GM12874 (cell line): ENCODE results near the gene SNED1.

ENCODE experiments used
- TF ChIP-seq, protein P1 (sequence below): IDR thresholded peaks from 2 replicates; pipeline ENCODE4 v1.5.1; 2011; ENCODE audit warnings: low read depth, mild to moderate bottlenecking, control low read depth, low read length, moderate library complexity; ENCODE audit not compliant: insufficient read depth

The SNED1 gene

DNA sequence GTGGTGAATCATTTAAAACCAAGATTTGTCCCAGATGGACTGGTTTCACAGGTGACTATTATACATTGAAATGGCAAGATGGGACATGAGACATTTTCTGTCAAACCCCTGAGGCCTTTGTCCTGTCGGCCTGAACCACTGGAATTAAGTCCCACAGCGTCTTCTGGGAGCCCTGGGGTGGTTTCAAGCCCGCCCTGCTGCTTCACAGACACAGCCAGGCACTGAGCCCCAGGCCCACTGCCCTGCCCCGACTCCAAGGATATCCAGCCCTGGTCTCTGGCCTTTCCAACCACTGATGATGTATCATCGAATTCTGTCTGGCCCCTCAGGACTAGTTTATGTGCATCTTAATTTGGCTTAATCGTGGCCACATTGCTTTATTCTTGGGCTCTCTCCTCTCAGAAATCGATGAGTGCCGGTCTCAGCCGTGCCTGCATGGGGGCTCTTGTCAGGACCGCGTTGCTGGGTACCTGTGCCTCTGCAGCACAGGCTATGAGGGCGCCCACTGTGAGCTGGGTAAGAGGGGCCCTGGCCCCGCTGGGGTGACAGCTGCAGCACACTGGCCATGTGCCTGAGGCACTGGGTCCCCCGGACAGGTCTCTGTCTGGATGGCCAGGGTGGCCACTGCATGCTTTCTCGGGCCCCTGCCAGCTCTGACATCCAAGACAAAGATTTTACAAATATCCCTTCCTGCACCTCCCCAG, 64.1 kb downstream of the SNED1 start:
- TF ChIP-seq, protein P1, sequence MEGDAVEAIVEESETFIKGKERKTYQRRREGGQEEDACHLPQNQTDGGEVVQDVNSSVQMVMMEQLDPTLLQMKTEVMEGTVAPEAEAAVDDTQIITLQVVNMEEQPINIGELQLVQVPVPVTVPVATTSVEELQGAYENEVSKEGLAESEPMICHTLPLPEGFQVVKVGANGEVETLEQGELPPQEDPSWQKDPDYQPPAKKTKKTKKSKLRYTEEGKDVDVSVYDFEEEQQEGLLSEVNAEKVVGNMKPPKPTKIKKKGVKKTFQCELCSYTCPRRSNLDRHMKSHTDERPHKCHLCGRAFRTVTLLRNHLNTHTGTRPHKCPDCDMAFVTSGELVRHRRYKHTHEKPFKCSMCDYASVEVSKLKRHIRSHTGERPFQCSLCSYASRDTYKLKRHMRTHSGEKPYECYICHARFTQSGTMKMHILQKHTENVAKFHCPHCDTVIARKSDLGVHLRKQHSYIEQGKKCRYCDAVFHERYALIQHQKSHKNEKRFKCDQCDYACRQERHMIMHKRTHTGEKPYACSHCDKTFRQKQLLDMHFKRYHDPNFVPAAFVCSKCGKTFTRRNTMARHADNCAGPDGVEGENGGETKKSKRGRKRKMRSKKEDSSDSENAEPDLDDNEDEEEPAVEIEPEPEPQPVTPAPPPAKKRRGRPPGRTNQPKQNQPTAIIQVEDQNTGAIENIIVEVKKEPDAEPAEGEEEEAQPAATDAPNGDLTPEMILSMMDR = no peak

DNA sequence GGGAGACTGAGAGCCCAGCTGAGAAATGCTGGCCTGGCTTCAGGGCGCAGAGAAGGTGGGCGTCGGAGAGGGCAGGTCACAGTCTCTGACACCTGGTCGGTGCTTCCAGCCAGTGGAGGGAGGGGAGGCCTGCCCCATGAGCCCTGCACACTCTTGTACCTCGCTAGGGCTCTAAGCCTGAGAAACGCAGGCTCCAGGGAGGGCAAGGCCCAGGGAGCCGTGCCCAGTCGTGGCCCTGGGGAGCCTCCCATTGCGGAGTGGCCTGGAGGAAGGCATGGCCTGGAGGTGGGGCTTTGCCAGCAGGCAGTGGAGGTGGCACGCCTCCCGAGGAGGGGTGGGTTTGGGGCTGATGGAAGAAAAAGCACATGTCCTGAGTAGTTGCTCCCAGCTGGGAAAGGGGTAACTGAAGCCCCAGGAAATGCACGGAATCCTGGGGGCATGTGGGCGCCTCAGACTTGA, 64.7 kb downstream of the SNED1 start:
- TF ChIP-seq, protein P1 = no peak

DNA sequence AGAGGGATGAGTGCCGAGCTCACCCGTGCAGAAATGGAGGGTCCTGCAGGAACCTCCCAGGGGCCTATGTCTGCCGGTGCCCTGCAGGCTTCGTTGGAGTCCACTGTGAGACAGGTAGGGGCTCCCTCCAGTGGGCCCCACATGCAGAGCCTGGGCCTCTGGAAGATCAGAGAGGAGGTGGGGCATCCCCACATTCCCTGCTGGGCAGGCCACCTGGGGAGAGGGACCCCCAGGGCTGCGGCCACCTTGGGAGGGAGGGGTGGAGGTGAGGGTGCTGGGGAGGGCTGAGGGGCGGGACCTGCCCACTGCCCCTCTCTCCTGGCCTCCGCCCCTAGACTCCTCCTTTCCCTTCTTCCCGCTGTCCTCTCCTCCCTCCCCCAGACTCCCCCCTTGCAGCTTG, 65.2 kb downstream of the SNED1 start:
- TF ChIP-seq, protein P1 = no peak

DNA sequence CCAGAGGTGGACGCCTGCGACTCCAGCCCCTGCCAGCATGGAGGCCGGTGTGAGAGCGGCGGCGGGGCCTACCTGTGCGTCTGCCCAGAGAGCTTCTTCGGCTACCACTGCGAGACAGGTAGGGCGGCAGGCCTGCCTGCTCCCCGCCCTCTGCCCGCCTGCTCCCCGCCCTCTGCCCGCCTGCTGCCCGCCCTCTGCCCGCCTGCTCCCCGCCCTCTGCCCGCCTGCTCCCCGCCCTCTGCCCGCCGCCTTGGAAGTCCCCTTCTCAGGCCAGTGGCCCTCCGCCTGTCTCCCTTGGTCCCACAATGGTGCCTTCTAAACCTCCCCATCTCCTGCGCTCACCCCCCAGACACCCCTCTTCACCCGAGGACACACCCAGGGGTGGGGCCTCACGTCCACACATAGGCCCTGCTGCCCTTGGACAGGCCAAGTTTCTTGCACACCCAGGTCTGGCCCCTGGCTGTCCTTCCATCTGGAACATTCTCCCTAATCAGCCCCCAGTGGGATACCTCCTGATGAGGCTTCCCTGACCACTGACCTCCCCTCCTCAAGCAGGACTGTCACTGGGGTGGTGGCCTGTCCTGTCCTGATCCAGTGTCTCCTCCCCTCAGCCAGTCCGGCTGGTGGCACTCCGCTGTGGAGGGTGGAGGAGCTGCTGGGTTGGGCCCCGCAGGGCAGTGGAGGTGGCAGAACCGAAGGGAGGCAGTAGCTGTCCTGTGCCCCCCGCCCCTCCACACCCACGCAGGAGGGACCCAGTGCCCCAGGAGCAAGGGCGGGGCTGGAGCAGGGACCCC, 65.8 kb downstream of the SNED1 start:
- TF ChIP-seq, protein P1 = no peak

DNA sequence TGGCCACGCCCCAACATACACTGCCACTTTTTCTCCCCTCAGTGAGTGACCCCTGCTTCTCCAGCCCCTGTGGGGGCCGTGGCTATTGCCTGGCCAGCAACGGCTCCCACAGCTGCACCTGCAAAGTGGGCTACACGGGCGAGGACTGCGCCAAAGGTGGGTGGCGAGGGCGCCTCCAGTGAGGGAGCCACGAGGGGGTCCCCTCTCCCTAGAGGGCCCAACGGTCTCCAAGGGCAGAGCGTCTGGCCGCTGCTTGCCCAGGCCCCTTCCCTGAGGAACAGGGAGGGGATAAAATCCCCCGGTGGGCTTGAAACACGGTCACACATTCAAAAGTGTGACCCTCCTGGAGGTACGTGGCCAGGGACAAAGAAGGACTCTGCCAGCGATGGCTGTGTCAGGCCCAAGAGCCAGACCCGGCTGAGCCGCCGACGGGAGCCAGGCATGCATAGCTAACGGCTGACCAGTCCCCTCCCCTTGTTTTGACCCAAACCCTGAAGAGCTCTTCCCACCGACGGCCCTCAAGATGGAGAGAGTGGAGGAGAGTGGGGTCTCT, 66.5 kb downstream of the SNED1 start:
- TF ChIP-seq, protein P1 = no peak

DNA sequence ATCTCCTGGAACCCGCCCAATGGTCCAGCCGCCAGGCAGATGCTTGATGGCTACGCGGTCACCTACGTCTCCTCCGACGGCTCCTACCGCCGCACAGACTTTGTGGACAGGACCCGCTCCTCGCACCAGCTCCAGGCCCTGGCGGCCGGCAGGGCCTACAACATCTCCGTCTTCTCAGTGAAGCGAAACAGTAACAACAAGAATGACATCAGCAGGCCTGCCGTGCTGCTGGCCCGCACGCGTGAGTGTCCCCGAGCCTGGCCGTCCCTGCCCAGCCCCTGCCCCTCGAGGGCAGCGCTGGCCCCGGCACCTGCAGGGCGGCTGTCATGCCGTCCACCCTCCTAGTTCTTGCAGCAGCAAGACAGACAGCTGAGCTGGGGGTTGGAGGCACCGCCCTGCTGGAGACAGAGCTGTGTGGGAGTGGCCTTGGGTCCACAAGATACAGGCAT, 67.0 kb downstream of the SNED1 start:
- TF ChIP-seq, protein P1 = no peak

DNA sequence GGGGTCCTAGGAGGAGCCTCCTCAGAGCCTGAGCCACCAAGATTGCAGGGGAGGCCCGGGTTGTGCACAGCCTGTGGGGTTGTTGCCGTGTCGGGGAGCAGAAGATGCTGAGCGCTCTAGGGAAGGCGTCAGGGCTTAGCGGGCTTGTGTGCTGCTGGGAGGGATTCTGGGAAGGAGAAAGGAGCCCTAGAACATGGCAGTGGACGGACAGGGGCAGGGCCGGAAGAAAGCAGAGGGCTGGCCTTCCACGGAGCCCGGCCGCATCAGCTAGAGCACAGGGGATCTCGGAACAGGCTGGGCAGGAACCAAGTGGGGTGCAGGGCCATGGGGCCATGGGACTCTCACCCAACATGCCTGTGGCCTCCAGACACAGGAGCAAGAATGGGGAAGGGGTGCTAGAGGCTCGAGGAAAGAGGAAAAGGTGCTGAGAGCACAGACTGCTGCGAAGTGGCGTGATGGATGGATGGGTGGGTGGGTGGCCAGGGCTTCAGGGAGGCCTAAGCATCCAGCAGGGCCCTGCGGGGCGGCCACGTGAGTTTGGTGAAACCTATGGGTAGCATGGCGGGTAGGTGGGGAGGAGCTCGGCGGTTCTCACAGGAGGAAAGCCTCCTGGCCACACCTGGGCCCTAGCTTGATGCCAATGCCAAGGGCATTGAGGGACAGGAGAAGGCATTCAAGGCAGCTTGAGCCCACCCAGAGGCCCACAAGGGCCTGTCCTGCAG, 67.9 kb downstream of the SNED1 start:
- TF ChIP-seq, protein P1 = no peak
